HG03196 (cell line): ENCODE measurements around the gene CD200.
"Not testable (repeated sequence)": the region's sequence is repeated elsewhere in the genome, so short reads cannot be mapped to it uniquely, and the experiment has no call there.

Source experiments
- ATAC-seq: cut with Tn5 transposase; IDR thresholded peaks from one replicate; pipeline ENCODE4 v1.9.1; 2021; ENCODE audit not compliant: unreplicated experiment

The CD200 gene

GRCh38 chr3:112382543-112383160 lies 49.7 kb downstream of the CD200 start:
- ATAC-seq, result no peak

- ATAC-seq, result no peak
These were observed 51.8 kb downstream of the CD200 start for GRCh38 chr3:112384769-112385168.

GRCh38 chr3:112388972-112389371 lies 56.0 kb downstream of the CD200 start:
- no peak for ATAC-seq

GRCh38 chr3:112389961-112390360 lies 57.0 kb downstream of the CD200 start:
- no peak for ATAC-seq

- ATAC-seq, result peak; percentile 74
These were observed 58.1 kb downstream of the CD200 start for GRCh38 chr3:112390783-112391641.

GRCh38 chr3:112391648-112392047 lies 58.7 kb downstream of the CD200 start:
- ATAC-seq, result no peak

- ATAC-seq, result no peak
These were observed 59.7 kb downstream of the CD200 start for GRCh38 chr3:112392393-112393359.

GRCh38 chr3:112393360-112393728 lies 60.4 kb downstream of the CD200 start:
- ATAC-seq, result no peak

- ATAC-seq, result no peak
These were observed 61.2 kb downstream of the CD200 start for GRCh38 chr3:112394003-112394640.

GRCh38 chr3:112395181-112395895 lies 62.4 kb downstream of the CD200 start:
- no peak for ATAC-seq

GRCh38 chr3:112395896-112396290 lies 62.9 kb downstream of the CD200 start:
- ATAC-seq, result no peak

- ATAC-seq, result no peak
These were observed 64.6 kb downstream of the CD200 start for GRCh38 chr3:112397556-112397955.

GRCh38 chr3:112399064-112399463 lies 66.1 kb downstream of the CD200 start:
- ATAC-seq, result no peak

GRCh38 chr3:112399554-112399953 lies 66.6 kb downstream of the CD200 start:
- not testable (repeated sequence) for ATAC-seq

- ATAC-seq, result not testable (repeated sequence)
These were observed 67.4 kb downstream of the CD200 start for GRCh38 chr3:112400317-112400716.

- no peak for ATAC-seq
These were observed 68.7 kb downstream of the CD200 start for GRCh38 chr3:112401617-112402016.

GRCh38 chr3:112403103-112403502 lies 70.1 kb downstream of the CD200 start:
- no peak for ATAC-seq

GRCh38 chr3:112404924-112405549 lies 72.1 kb downstream of the CD200 start:
- ATAC-seq, result not testable (repeated sequence)

GRCh38 chr3:112405845-112406244 lies 72.9 kb downstream of the CD200 start:
- ATAC-seq, result no peak
